HL-60 (cell line): ENCODE data around the gene E2F7.

Experiments
- CTCF ChIP-seq: IDR thresholded peaks from one replicate; pipeline ENCODE4 v1.5.1; 2011; ENCODE audit warnings: low read length, control low read depth, inconsistent platforms; ENCODE audit not compliant: insufficient read depth
- GABPA ChIP-seq: IDR thresholded peaks from 2 replicates; pipeline ENCODE4 v1.6.1; 2012; ENCODE audit warnings: low read depth
- POLR2AphosphoS5 ChIP-seq: IDR thresholded peaks from 2 replicates; pipeline ENCODE4 v1.6.1; 2012; ENCODE audit warnings: low read depth
- REST ChIP-seq: IDR thresholded peaks from 2 replicates; pipeline ENCODE4 v1.6.1; 2012; ENCODE audit warnings: low read depth; ENCODE audit not compliant: insufficient replicate concordance
- SPI1 ChIP-seq: IDR thresholded peaks from 2 replicates; pipeline ENCODE4 v1.6.1; 2012; ENCODE audit warnings: low read depth, mild to moderate bottlenecking, borderline replicate concordance

GRCh38 chr12:77040231-77040630 lies 25.1 kb downstream of the E2F7 start:
- TF ChIP-seq POLR2AphosphoS5 (no peak), CTCF (no peak), REST (no peak), GABPA (no peak), SPI1 (no peak)
